HL-60/S4 treated with retinoic acid at 250 ng/mL for 4 days and 3 days (cell line): ENCODE data around the gene BCAS3.
"Not testable (repeated sequence)": the region's sequence is repeated elsewhere in the genome, so short reads cannot be mapped to it uniquely, and the experiment has no call there.

ENCODE experiments used
- in situ Hi-C: fragments of 300-500 bp; cut with MboI; formaldehyde crosslinking; loops from 2 replicates; pipeline ENCODE4 v1.7.0; 2022; ENCODE audit warnings: low sequenced_read_pairs

BCAS3 gene

GRCh38 chr17:61340431-61341209, 663.0 kb downstream of the BCAS3 start:
- in situ Hi-C loops = no loop called here

- in situ Hi-C loops = no loop called here
Observed at GRCh38 chr17:61343576-61343975, 665.9 kb downstream of the BCAS3 start.

- in situ Hi-C loops = no loop called here
Observed at GRCh38 chr17:61345061-61345460, 667.4 kb downstream of the BCAS3 start.

GRCh38 chr17:61345825-61346666, 668.4 kb downstream of the BCAS3 start:
- in situ Hi-C loops = no loop called here

GRCh38 chr17:61349350-61349749, 671.7 kb downstream of the BCAS3 start:
- in situ Hi-C loops = no loop called here

- in situ Hi-C loops = no loop called here
Observed at GRCh38 chr17:61351745-61352407, 674.2 kb downstream of the BCAS3 start.

GRCh38 chr17:61352408-61352770, 674.7 kb downstream of the BCAS3 start:
- in situ Hi-C loops = no loop called here

- in situ Hi-C loops = no loop called here
Observed at GRCh38 chr17:61352781-61353491, 675.3 kb downstream of the BCAS3 start.

GRCh38 chr17:61353615-61354014, 676.0 kb downstream of the BCAS3 start:
- in situ Hi-C loops = no loop called here

GRCh38 chr17:61354895-61355874, 677.5 kb downstream of the BCAS3 start:
- in situ Hi-C loops = no loop called here

GRCh38 chr17:61357061-61357460, 679.4 kb downstream of the BCAS3 start:
- in situ Hi-C loops = not testable (repeated sequence)

- in situ Hi-C loops = not testable (repeated sequence)
Observed at GRCh38 chr17:61359513-61359912, 681.9 kb downstream of the BCAS3 start.

GRCh38 chr17:61360318-61360943, 682.8 kb downstream of the BCAS3 start:
- in situ Hi-C loops = no loop called here

GRCh38 chr17:61361084-61361483, 683.4 kb downstream of the BCAS3 start:
- in situ Hi-C loops = no loop called here

- in situ Hi-C loops = no loop called here
Observed at GRCh38 chr17:61362396-61362795, 684.7 kb downstream of the BCAS3 start.

GRCh38 chr17:61362852-61363600, 685.4 kb downstream of the BCAS3 start:
- in situ Hi-C loops = no loop called here

GRCh38 chr17:61363601-61364462, 686.2 kb downstream of the BCAS3 start:
- in situ Hi-C loops = no loop called here

- in situ Hi-C loops = no loop called here
Observed at GRCh38 chr17:61364463-61364846, 686.8 kb downstream of the BCAS3 start.
